WTC11 (cell line): ENCODE measurements around the gene SMAD2. TPM values are rescaled to one million over a fixed set of nuclear protein-coding genes. Genes with fewer than 3 reads are reported as not detected.

Experiments used
- ATAC-seq: fragments of 200-7000 bp; cut with Tn5 transposase; 2 replicates; pipeline ENCODE4 v1.10.0; 2021; ENCODE audit warnings: mild to moderate bottlenecking, moderate library complexity
- CTCF ChIA-PET: fragments of 300-600 bp; sonication (Branson Sonifier 250); formaldehyde crosslinking; loops from one replicate; lab custom pipeline; 2021; ENCODE audit warnings: antibody characterized with exemption; lab: Charles Lee
- POLR2A ChIA-PET: fragments of 350-600 bp; sonication (Branson Sonifier 250); formaldehyde crosslinking; loops from one replicate; lab custom pipeline; 2021; ENCODE audit warnings: antibody characterized with exemption; lab: Charles Lee
- DNase-seq: peaks from one replicate; pipeline ENCODE4 v3.0.0; 2021; ENCODE audit warnings: low spot score
- H3K27ac Mint-ChIP-seq: 2 replicates; pipeline ENCODE4 v1.8.0; 2021; ENCODE audit warnings: mixed read lengths
- H3K27me3 Mint-ChIP-seq: 2 replicates; pipeline ENCODE4 v1.8.0; 2021; ENCODE audit warnings: low read depth, mild to moderate bottlenecking, moderate library complexity, mixed read lengths
- H3K36me3 Mint-ChIP-seq: 2 replicates; pipeline ENCODE4 v1.8.0; 2021; ENCODE audit warnings: mixed read lengths
- H3K4me1 Mint-ChIP-seq: 2 replicates; pipeline ENCODE4 v1.8.0; 2022; ENCODE audit warnings: mixed read lengths
- H3K4me3 Mint-ChIP-seq: 2 replicates; pipeline ENCODE4 v1.8.0; 2021; ENCODE audit warnings: mild to moderate bottlenecking, moderate library complexity, mixed read lengths
- H3K9me3 Mint-ChIP-seq: 2 replicates; pipeline ENCODE4 v1.8.0; 2021; ENCODE audit warnings: mixed read lengths
- ARID4B ChIP-seq: sonication (generic); formaldehyde crosslinking; IDR thresholded peaks from 2 replicates; pipeline ENCODE4 v1.8.0; 2023; ENCODE audit warnings: missing genetic modification reagents, mild to moderate bottlenecking, borderline replicate concordance
- ATF1 ChIP-seq: sonication (generic); formaldehyde crosslinking; IDR thresholded peaks from 2 replicates; pipeline ENCODE4 v1.8.1; 2023; ENCODE audit warnings: mild to moderate bottlenecking, moderate library complexity, missing genetic modification reagents
- ATF2 ChIP-seq: sonication (generic); formaldehyde crosslinking; IDR thresholded peaks from 2 replicates; pipeline ENCODE4 v1.8.1; 2022; ENCODE audit warnings: low read depth, missing genetic modification reagents, borderline replicate concordance
- CBFB ChIP-seq: sonication (generic); formaldehyde crosslinking; IDR thresholded peaks from 2 replicates; pipeline ENCODE4 v1.8.1; 2022; ENCODE audit warnings: mild to moderate bottlenecking, low read depth, missing genetic modification reagents
- FOXJ3 ChIP-seq: sonication (generic); formaldehyde crosslinking; IDR thresholded peaks from 2 replicates; pipeline ENCODE4 v1.9.0; 2021; ENCODE audit warnings: missing genetic modification reagents, mild to moderate bottlenecking, borderline replicate concordance
- GRHL2 ChIP-seq: fragments of 250-450 bp; sonication (Bioruptor Pico); IDR thresholded peaks from 2 replicates; pipeline ENCODE4 v1.8.0; 2022; ENCODE audit warnings: mild to moderate bottlenecking, moderate library complexity; ENCODE audit not compliant: insufficient replicate concordance, severe bottlenecking
- GTF2I ChIP-seq: fragments of 250-450 bp; sonication (Bioruptor Pico); conservative IDR thresholded peaks from 2 replicates; pipeline ENCODE4 v1.4.0; 2021; ENCODE audit warnings: mild to moderate bottlenecking
- KAT7 ChIP-seq: sonication (generic); formaldehyde crosslinking; IDR thresholded peaks from 2 replicates; pipeline ENCODE4 v1.8.1; 2023; ENCODE audit warnings: missing genetic modification reagents, mild to moderate bottlenecking, borderline replicate concordance
- MAX ChIP-seq: sonication (generic); formaldehyde crosslinking; IDR thresholded peaks from 2 replicates; pipeline ENCODE4 v1.8.0; 2022; ENCODE audit warnings: mild to moderate bottlenecking, missing genetic modification reagents
- NFE2L1 ChIP-seq: sonication (generic); formaldehyde crosslinking; IDR thresholded peaks from 2 replicates; pipeline ENCODE4 v1.8.1; 2023; ENCODE audit warnings: missing genetic modification reagents
- NR1H2 ChIP-seq: sonication (generic); formaldehyde crosslinking; IDR thresholded peaks from 2 replicates; pipeline ENCODE4 v1.9.0; 2021; ENCODE audit warnings: mild to moderate bottlenecking, moderate library complexity, missing genetic modification reagents
- RORB ChIP-seq: fragments of 250-450 bp; sonication (Bioruptor Pico); IDR thresholded peaks from 2 replicates; pipeline ENCODE4 v1.9.0; 2021; ENCODE audit warnings: mild to moderate bottlenecking
- TCF7 ChIP-seq: sonication (generic); formaldehyde crosslinking; IDR thresholded peaks from 2 replicates; pipeline ENCODE4 v1.8.0; 2022; ENCODE audit warnings: mild to moderate bottlenecking, low read depth, missing genetic modification reagents, moderate library complexity
- TP53 ChIP-seq: sonication (generic); formaldehyde crosslinking; IDR thresholded peaks from 2 replicates; pipeline ENCODE4 v1.8.1; 2023; ENCODE audit warnings: mild to moderate bottlenecking, missing genetic modification reagents
- ZMAT4 ChIP-seq: fragments of 250-450 bp; sonication (Bioruptor Pico); IDR thresholded peaks from 2 replicates; pipeline ENCODE4 v1.9.0; 2021; ENCODE audit warnings: mild to moderate bottlenecking
- ZNF416 ChIP-seq: fragments of 250-450 bp; sonication (Bioruptor Pico); IDR thresholded peaks from 2 replicates; pipeline ENCODE4 v1.9.0; 2021; ENCODE audit warnings: mild to moderate bottlenecking, inconsistent platforms
- ZSCAN18 ChIP-seq: fragments of 250-450 bp; sonication (Bioruptor Pico); IDR thresholded peaks from 2 replicates; pipeline ENCODE4 v2.1.2; 2022; ENCODE audit warnings: mild to moderate bottlenecking, moderate library complexity
- total RNA-seq: library from RNA; stranded (reverse); gene quantifications from 3 replicates; pipeline ENCODE4 v1.2.3, GENCODE V29; 2021
- TF ChIP-seq, protein P1 (sequence below): sonication (generic); formaldehyde crosslinking; IDR thresholded peaks from 2 replicates; pipeline ENCODE4 v1.8.1; 2023; ENCODE audit warnings: mild to moderate bottlenecking, missing genetic modification reagents, moderate library complexity
- TF ChIP-seq, protein P2 (sequence below): sonication (generic); formaldehyde crosslinking; IDR thresholded peaks from 2 replicates; pipeline ENCODE4 v1.8.1; 2022; ENCODE audit warnings: missing genetic modification reagents, borderline replicate concordance
- TF ChIP-seq, protein P3 (sequence below): fragments of 250-450 bp; sonication (Bioruptor Pico); conservative IDR thresholded peaks from 2 replicates; pipeline ENCODE4 v1.9.0; 2021; ENCODE audit warnings: mild to moderate bottlenecking
- TF ChIP-seq, protein P4 (sequence below): fragments of 250-450 bp; sonication (Bioruptor Pico); IDR thresholded peaks from 2 replicates; pipeline ENCODE4 v1.9.0; 2021; ENCODE audit warnings: moderate library complexity, mild to moderate bottlenecking, inconsistent platforms, borderline replicate concordance

The SMAD2 gene
- total RNA-seq, 1 experiment from 2014 or later: 104 TPM

DNA sequence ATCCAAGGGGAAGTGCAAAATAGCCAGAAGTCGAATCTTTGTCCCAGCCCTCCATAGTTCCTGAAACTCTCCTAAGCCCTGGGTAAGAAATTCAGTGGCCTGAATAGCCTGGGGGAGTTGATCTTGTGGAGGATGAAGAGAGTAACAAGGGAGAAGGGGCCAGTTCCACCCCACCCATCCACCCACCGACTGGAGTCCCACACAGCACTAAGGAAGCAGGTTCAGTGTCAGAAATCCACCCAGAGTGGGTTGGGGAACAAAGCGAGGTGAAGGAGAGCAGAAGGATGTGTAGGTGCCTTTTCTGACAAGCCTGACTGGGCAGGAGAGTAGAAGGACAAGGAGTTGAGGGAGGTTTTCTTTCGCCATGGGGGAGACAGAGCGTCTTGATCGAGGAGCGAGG, 136.8 kb downstream of the SMAD2 start:
- CTCF ChIA-PET: no interaction called here
- no peak overlapping the region for H3K4me3 Mint-ChIP-seq
- H3K27ac Mint-ChIP-seq: no peak overlapping the region
- POLR2A ChIA-PET: no interaction called here
- ATAC-seq (no peak), DNase-seq (no peak)
- H3K36me3 Mint-ChIP-seq: no peaks in the 10 kb centered on the region
- H3K4me1 Mint-ChIP-seq: peaks cover 9% of the 10 kb centered on the region
- no peaks in the 10 kb centered on the region for H3K9me3 Mint-ChIP-seq
- H3K27me3 Mint-ChIP-seq: no peaks in the 10 kb centered on the region; the same call in 1 of the 2 replicates
- TF ChIP-seq CBFB (CRISPR knock-in tag) (no peak), GTF2I (no peak), NR1H2 (CRISPR knock-in tag) (no peak), ATF1 (CRISPR knock-in tag) (no peak), KAT7 (CRISPR knock-in tag) (no peak), MAX (no peak), TP53 (CRISPR knock-in tag) (no peak), RORB (no peak)
- TF ChIP-seq, protein P1, sequence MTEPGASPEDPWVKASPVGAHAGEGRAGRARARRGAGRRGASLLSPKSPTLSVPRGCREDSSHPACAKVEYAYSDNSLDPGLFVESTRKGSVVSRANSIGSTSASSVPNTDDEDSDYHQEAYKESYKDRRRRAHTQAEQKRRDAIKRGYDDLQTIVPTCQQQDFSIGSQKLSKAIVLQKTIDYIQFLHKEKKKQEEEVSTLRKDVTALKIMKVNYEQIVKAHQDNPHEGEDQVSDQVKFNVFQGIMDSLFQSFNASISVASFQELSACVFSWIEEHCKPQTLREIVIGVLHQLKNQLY (CRISPR knock-in tag): no peak
- TF ChIP-seq, protein P2, sequence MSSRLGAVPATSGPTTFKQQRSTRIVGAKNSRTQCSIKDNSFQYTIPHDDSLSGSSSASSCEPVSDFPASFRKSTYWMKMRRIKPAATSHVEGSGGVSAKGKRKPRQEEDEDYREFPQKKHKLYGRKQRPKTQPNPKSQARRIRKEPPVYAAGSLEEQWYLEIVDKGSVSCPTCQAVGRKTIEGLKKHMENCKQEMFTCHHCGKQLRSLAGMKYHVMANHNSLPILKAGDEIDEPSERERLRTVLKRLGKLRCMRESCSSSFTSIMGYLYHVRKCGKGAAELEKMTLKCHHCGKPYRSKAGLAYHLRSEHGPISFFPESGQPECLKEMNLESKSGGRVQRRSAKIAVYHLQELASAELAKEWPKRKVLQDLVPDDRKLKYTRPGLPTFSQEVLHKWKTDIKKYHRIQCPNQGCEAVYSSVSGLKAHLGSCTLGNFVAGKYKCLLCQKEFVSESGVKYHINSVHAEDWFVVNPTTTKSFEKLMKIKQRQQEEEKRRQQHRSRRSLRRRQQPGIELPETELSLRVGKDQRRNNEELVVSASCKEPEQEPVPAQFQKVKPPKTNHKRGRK: no peak

DNA sequence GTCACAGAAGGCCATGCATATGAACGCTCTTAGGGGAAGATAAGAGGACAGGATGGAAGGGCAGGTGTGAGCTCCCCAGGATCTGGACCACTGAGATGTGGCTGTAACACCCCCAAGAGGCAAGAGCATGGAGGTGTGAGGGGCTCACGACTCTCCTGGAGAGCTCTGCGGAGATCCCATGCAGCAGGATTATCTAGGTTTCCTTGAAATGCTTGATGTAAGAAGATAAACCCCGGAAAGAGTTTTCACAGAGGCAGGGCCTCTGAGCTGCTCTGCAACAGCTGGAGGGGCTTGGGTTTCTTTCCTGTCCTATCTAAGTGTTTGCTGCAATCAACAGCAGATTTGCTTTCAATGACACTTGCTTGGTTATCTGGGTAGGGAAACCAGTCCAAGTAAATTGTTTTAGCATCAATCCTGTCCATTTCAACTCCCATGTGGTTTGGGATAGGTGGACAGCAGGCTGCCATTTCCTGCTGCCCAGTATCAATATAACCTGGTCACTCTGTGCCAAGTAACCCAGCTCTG, 138.9 kb downstream of the SMAD2 start:
- CTCF ChIA-PET: interaction anchor here (0.9 to 1.3 kb wide), 3 partner anchors 19 to 231 kb away, joined by 3 to 4 read pairs (median 3); no protein-coding TSS in a partner anchor
- no peak for DNase-seq
- no peak overlapping the region for H3K4me3 Mint-ChIP-seq
- POLR2A ChIA-PET: no interaction called here
- ATAC-seq: no peak
- peaks cover 16% of the 10 kb centered on the region for H3K9me3 Mint-ChIP-seq
- TF ChIP-seq, protein P3, sequence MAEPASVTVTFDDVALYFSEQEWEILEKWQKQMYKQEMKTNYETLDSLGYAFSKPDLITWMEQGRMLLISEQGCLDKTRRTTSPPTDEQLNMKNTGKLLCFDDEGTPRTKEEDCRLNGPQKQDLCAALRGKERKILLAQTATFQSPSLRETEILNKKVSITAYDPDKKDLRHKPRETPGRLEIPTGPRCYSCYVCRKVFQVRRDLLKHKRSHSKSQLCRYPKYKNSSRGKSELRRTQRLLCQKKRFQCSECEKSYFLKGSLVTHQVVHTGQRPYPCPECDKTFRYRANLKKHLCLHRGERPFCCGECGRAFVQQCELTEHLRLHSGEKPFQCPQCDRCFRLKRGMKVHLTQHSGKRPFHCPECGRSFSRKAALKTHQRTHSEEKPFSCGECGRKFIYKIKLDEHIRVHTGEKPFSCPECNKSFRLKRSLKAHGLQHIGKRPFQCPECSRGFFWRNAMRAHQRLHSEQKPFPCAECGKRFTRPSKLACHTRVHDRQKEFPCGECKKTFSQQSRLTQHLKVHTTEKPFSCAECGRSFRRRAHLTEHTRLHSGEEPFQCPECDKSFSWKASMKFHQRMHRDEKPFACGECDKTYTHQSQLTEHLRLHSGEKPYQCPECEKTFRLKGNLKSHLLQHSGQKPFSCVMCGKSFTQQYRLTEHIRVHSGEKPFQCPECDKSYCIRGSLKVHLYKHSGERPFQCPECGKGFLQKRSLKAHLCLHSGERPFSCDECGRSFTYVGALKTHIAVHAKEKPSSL: no peak
- TF ChIP-seq NFE2L1 (no peak), GRHL2 (CRISPR knock-in tag) (no peak), MAX (no peak), ZMAT4 (no peak), ZSCAN18 (CRISPR knock-in tag) (no peak), ARID4B (no peak), TCF7 (no peak), ATF2 (CRISPR knock-in tag) (no peak), ZNF416 (CRISPR knock-in tag) (no peak), FOXJ3 (CRISPR knock-in tag) (no peak)
- TF ChIP-seq, protein P4, sequence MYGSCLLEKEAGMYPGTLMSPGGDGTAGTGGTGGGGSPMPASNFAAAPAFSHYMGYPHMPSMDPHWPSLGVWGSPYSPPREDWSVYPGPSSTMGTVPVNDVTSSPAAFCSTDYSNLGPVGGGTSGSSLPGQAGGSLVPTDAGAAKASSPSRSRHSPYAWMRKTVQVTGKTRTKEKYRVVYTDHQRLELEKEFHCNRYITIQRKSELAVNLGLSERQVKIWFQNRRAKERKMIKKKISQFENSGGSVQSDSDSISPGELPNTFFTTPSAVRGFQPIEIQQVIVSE (CRISPR knock-in tag): no peak
- no peaks in the 10 kb centered on the region; the same call in 1 of the 2 replicates for H3K27me3 Mint-ChIP-seq
- no peak overlapping the region for H3K27ac Mint-ChIP-seq
- H3K4me1 Mint-ChIP-seq: peaks cover 5% of the 10 kb centered on the region; the same call in 1 of the 2 replicates
- peaks cover 10% of the 10 kb centered on the region for H3K36me3 Mint-ChIP-seq
